Retina (tissue), 1 donor: ENCODE results near the gene IL34.
"Not testable (repeated sequence)": the region's sequence is repeated elsewhere in the genome, so short reads cannot be mapped to it uniquely, and the experiment has no call there.

ENCODE experiments used
- DNase-seq: peaks from one replicate; pipeline ENCODE4 v3.0.0-alpha.2; 2016

The IL34 gene

GRCh38 chr16:70646260-70647241 lies at the start of gene IL34:
IL34 (plus strand) TSS chr16:70646559; CDS start chr16:70646948, 389 bp downstream.
- peak; percentile 84 for DNase-seq

GRCh38 chr16:70597135-70597835 lies 49.1 kb upstream of the IL34 start:
- DNase-seq, result no peak

GRCh38 chr16:70598937-70599503 lies 47.3 kb upstream of the IL34 start:
- DNase-seq, result no peak

GRCh38 chr16:70600730-70601129 lies 45.6 kb upstream of the IL34 start:
- no peak for DNase-seq

GRCh38 chr16:70601576-70602575 lies 44.5 kb upstream of the IL34 start:
- no peak for DNase-seq

- DNase-seq, result no peak
Measured at GRCh38 chr16:70602831-70603230, 43.5 kb upstream of the IL34 start.

- DNase-seq, result no peak
Measured at GRCh38 chr16:70604407-70605282, 41.7 kb upstream of the IL34 start.

GRCh38 chr16:70605283-70605657 lies 41.1 kb upstream of the IL34 start:
- no peak for DNase-seq

- DNase-seq, result no peak
Measured at GRCh38 chr16:70608521-70608920, 37.8 kb upstream of the IL34 start.

- DNase-seq, result no peak
Measured at GRCh38 chr16:70610273-70611223, 35.8 kb upstream of the IL34 start.

GRCh38 chr16:70611224-70611598 lies 35.1 kb upstream of the IL34 start:
- no peak for DNase-seq

GRCh38 chr16:70611785-70612303 lies 34.5 kb upstream of the IL34 start:
- no peak for DNase-seq

- no peak for DNase-seq
Measured at GRCh38 chr16:70612931-70613330, 33.4 kb upstream of the IL34 start.

GRCh38 chr16:70614208-70614951 lies 32.0 kb upstream of the IL34 start:
- no peak for DNase-seq

- DNase-seq, result no peak
Measured at GRCh38 chr16:70615945-70616344, 30.4 kb upstream of the IL34 start.

- DNase-seq, result not testable (repeated sequence)
Measured at GRCh38 chr16:70621864-70622263, 24.5 kb upstream of the IL34 start.

- DNase-seq, result no peak
Measured at GRCh38 chr16:70627696-70628095, 18.7 kb upstream of the IL34 start.

- DNase-seq, result no peak
Measured at GRCh38 chr16:70630960-70631745, 15.2 kb upstream of the IL34 start.
